HG03571 (cell line): ENCODE results near the gene EFNB2.

Source experiments
- ATAC-seq: cut with Tn5 transposase; IDR thresholded peaks from one replicate; pipeline ENCODE4 v1.9.1; 2021; ENCODE audit not compliant: unreplicated experiment

Gene EFNB2

DNA sequence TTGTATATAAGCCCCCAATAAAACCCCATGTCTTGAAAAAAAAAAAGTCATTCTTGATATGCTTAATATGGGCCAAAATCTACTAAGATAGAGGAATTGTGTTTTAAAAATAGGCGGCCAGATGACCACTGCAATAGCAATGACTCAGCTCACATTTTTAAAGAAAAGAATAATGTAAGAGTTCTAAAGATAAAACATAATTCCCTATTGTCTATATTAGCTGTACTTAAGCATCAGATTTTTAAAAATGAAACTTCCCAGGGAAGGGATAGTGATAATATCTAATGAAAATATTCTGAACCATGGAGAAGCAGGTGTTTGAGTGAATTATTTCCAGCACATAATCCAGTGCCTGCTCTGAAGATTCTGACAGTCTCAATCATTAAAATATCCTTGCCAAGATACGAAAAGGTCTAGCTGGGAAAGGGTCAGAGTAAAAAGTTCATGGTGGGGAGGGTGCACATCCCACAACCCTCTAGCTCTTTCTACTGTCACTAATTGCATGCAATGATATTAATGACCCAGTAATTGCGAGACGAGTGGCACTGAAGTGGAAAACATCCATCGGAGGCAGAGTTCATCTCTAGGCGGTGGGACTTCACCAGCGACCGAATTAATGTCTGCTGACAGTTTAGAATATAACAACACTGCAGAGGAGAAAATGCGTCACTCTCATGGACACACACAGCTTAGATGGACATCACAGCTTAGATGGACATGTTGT is 31.6 kb downstream of the EFNB2 start:
- no peak for ATAC-seq

DNA sequence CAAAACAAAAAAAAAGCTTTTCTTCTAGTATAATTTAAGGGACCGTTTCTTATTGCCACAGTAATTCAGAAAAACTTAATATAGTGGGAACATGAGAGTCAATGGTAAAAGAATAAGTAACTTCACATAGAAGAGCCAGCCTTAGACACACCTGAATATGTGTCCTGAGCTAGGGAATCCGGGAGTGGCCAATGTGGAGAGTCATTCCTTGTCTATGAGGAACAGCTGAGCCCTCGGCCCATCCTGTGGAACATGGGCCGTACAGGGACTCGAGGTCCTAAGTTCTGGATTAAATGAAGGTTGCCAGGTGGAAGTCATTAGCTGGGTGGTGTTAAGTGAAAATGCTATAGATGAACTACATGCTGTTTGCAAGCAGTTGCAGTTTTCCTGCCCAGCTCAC is 32.2 kb downstream of the EFNB2 start:
- no peak for ATAC-seq

DNA sequence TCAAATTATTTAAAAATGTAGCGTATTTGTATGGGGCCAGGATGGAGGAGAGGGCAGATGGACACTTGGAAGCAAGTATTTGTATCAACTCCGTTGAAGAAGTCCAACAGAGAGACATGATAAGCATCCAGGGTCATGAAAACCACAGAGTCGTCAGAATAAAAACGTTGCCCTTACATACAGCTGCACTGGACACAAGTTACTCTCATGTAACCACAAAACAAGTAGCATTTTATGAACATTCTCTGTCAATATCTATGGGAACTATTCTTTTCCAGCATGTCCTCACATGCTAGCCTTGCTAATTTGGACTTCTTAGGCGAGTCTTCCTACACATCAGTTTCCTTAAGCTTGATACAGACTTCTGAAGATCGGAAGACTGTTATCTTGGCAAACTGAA is 35.0 kb downstream of the EFNB2 start:
- no peak for ATAC-seq

DNA sequence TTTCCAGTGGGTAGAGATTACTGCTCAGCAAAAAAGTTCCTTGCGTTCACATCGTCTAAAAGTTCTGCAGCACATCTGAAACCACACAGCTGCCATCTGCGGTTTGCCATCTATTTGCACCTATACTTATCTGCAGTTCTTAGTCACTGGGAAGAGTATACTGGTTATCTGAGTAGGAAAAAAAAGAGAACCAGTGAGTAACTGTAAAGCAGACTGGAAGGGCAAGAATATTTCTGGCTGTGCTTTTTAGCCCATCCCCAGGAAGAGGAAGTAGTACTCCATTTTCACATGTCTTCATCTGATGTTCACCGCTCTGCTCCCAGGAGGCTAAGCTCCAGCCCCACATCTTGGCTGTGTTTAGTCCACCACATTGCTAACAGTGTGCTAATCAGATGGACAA is 35.6 kb downstream of the EFNB2 start:
- no peak for ATAC-seq

DNA sequence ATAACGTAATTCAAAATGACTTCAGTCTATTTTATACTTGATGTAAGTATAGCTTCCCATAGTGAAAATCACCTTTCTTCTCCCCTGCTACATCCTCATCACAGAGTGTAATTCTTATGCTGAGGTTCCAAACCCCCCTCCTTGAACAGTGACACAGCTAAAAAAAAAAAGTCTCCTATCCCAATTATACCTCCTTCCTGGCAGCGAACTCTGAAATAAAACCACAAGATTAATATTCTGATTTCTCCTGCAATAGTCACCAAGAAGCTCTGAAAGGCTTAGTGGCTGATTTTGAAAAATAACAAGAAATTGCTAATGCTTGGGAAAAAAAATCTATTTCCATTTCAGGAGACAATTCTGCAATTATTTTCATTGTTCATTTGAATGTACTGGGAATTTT is 36.3 kb downstream of the EFNB2 start:
- ATAC-seq: no peak

DNA sequence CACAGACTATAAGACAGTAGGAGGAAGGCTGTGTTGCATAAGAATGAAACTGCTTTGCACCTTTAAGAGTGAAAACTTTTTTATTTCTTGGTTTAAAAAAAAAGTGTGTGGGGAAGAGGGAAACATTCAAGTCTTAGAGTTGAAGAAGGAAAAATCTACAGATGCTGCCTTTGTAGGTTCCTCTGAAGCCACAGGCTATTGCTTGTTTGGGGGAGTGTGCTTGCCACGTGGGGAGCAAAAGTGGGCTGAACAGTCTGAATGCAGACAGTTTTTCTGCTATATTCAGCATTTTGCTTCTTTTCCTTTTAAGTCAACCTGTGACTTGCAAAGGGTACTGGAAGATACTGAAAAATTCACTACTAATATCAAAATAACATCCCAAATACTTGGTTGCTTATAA is 36.9 kb downstream of the EFNB2 start:
- no peak for ATAC-seq

DNA sequence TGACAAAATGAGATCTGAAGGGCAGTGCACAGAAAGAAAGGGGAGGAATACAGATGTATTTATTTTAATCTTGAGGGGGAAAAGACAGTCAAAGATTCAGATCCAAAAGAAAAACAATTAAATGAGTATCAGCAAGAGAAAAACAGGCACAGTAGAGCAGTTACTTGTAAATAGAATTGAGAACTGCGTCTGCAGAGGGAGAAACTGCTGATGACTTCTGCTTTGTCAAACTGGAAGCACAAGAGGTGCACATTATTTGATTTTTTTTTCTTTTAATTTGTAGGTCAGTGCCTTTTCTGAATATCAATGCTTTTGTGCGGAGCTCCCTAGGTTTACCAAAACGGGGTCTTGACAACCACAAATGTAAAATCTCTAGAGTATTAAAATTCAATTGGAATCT is 37.3 kb downstream of the EFNB2 start:
- ATAC-seq: no peak

DNA sequence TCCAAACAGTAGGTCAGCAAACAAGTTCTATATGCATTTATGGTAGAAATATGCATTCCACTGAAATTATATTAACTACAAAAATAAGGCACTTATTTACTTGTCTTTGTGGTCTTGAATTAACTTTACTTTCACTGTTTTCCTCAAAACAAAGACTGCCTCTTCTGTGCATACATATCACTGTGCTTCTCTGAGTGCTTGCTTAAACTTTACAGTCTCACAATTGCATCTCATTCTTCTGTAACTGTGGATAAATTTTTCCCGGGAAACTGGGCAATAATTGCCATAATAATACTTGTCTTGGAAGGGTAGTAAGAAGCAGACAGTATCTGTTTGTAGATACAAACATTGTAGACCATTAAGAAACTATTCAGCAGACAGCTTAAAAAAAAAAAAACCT is 38.4 kb downstream of the EFNB2 start:
- no peak for ATAC-seq

DNA sequence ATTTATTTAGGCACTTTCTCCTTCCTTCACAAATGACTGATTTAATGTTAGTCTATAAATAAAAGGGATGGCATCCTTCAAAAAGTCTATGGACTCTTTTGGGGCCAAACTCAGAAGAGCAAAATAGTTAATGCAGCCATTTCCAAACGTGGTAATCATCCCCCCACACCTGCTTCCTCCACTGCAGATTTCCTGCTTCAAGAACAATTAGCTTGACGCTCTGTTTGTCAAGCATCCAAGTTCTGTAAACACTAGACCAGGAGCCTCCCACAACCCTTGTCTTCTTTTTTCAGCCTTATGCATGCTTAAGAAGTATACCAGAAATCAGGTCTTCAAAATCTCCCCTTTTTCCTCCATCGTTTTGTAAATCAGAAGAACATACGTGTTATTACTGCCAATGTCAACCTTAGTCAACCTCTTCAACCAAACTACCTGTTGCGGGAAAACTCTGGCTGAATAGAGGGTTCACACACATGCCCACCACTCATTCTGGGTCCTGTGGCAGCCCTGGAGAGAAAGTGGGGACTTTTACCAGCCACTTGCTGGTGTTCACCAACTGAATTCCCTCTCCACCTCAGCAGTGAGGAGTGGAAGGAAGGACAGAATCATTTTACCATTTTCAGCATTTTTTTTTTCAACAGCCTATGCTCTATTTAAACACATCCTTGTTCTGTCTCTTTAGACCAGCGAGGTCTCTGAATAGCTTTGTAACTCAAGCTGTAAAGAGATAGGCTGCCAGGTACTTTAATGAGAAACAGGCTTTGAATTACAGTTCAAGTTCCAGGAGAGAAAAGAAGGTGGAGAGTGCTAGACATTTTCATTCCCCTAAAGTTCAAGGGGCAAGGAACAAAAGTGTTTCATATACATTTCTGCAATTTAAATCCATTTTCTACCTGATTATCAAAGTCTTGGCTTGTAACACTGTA is 39.1 kb downstream of the EFNB2 start:
- no peak for ATAC-seq

DNA sequence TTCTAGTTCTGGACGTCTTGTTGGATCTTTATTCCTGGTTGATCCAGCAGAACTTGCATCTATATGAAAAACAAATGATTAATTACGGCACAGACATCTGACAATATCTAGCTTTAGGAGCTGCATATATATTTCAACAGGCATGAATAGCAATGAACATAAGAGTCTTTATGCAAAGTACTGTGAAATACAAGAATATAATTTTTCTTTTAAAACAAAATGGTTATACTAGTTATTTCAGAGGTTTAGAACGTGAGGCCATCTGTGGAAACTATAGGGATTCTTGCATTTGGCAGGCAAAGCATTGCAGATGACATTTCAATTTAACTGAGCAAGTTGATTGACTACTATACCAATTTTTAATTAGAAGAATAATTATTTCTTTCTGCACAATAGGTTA is 40.5 kb downstream of the EFNB2 start:
- no peak for ATAC-seq

DNA sequence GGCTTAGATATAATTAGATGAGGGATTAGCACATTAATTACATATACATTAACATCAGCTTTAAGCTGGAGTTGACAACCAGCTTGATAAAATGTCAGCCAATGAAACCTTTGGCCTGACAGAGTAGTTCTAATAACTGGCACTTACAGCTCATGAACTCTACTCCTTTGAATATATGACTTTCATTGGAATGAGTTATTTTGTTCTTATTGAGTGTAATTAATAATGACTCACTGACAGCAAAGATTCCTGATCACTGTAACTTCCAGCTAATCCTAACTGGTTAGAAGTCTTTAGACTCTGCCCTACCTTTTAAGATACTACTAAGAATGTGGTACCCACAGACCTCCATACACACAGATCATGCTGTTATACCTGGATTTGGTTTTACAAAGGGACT is 41.0 kb downstream of the EFNB2 start:
- ATAC-seq: no peak

DNA sequence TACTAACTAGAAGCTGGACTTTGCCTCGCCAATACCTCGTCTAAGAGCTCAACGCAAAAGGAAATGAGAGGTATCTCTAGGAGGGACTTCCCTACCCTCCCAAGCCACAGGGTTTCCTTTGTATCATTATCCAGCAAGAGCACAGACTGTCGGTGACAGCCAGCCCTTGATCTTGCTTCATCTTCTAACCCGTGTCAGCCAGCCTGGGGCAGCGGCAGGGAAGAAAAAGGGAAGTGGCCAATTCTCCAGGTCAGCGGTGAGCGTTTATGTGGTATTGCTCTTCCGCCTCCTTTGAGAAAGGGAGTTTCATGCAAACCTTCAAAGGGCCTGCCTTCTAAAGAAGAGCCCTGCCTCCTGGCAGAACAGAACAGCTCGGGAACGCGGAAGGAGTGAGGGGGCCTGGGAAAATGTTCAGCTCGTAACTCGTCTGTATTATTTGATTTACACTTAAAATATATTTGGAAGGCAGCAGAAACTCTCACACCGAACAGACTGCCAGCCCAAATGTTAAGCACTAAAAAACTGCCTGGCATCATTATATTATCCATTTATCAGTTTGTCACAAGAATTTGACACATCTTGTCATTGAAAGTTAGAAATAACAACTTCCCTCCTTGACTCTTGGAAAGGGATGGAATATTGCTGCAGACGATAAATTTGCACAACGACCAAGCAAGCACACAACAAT is 41.8 kb downstream of the EFNB2 start:
- ATAC-seq: peak; percentile 91

DNA sequence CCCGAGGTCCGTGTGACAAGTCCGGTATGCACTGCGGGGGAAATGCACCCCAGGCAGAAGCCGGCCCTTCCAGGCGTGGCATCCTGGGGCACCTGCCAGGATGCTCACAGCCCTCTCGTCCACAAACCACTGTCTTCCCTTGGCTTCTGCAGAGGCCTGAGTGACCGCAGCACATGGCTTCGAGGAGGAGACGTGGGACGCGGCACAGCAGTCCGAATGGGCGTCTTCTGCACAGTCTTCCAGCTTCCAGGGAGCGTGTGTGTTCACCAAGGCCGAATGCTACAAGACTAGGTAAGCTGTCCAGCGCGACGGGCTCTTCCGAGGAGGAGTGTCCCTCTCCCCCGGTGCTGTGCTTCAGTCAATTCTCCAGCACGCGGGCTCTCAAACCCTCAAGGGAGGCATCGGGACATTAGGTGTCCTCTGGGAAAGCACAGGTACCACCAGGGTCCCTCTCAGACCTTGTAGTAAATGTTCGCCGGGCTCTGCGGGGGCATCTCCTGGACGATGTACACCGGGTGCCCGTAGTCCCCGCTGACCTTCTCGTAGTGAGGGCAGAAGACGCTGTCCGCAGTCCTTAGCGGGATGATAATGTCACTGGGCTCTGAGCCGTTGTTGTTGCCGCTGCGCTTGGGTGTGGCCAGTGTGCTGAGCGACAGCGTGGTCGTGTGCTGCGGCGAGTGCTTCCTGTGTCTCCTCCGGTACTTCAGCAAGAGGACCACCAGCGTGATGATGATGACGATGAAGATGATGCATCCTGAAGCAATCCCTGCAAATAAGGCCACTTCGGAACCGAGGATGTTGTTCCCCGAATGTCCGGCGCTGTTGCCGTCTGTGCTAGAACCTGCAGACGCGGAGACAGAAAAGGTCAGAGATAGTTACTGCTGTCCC is 42.6 kb downstream of the EFNB2 start:
- no peak for ATAC-seq

DNA sequence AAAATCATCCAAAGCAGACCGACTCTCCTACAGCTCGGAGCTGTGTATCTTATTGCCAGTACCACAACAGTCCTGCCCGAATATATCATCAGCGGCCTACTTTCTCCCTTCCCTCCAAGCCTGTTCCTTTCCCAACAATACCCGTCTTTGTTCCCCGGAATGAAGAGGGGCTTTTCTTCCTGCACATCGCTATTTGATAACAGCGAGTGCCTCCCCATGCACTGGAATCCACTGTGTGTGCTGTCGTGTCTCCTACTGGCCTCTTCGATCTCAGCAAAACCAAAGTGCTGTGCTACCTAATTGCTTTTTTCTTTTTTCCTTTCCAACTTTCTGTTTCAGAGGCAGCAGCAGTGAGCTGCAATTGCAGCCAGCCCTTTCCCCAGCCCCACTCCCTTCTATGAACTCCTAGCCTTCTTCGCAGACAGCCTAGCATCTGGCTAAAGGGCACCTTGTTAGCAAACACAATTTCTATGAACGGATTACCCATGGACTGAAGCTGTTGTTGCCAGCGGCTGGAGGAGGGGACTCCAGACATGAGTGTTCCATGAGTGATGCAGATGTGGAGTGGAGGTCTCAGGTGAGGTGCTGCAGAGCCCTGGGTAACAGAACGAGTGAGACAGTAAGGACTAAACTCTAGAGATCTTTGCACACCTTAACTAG is 43.4 kb downstream of the EFNB2 start:
- no peak for ATAC-seq

DNA sequence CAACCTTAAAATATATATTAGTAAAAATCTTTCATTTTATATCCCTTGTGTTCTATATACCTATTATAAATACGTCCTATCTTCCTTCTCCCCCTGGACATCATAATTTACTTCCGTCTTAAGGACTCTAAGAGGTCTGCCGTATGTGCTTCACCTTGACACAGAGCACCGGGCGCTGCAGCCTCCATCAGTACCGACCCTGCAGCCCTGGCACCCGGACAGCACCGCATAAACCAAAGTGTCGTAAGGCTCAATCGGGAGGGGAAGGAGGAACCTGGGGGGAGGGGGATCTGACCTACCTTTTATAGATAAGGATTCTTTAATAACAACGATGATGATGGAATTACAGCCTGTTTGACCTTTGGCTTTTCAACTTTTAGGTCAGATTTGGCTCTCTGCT is 44.0 kb downstream of the EFNB2 start:
- ATAC-seq: no peak

DNA sequence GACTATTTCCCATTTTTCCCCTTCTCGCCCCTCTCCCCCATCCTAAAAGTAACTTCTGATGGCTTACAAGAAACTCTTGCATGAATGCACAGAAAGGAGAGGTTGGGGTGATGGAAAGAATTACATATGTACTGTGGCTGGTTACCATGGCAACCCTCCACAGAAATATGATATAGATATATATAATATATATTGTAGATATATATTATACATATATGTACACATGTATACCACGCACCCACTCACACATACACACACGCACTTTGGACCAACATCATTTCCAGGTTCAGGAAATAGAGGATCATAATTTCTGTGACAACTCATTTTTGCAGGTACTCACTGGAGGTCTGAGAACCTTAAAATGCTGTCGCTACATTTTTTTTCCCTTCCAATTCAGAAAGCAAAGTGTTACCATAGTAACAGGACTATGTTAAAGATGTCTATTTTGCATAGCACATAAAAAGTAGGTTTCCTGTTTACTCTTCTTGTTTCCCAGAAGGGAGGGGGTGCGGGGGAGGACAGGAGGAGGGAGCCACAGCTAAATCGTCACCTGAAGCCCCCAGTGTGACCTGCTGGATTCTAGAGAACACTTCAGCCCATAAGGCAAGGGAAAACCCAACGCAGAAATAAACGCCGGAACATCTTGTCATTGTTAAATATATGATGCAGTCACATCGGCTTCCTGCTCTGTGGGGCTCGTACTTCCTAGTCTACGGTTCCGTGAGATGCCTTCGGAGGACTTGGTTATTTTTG is 44.7 kb downstream of the EFNB2 start:
- no peak for ATAC-seq

DNA sequence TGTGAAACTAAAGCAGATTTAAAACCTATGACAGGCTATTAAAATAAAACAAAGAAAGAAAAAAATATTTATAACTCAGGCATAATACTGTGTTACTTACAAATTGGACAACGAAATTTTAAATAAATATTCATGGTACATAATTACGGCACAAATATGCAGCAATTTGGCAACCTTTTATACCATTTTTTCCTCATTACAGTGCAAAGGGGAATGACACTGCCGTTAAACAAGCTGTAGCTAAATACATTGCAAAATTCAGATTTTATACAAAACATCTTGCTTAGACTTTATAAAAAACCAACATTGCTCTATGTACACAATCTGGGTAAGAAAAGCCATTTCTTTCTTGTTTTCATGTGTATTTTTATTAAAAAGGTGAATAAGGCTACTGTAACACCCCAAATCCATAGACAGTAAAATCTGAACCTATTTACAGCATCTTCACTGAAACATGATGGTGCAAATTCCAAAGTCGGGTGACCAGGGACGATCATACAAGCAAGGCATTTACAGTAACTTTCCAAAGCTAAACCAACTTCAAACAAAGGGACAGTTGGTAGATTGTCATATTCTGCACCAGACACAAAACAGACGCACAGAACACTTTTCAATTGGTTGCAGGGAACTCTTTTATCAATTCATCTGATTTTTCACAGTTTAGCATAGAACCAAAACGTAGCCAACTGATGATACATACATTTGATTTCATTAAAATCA is 45.5 kb downstream of the EFNB2 start:
- ATAC-seq: no peak

DNA sequence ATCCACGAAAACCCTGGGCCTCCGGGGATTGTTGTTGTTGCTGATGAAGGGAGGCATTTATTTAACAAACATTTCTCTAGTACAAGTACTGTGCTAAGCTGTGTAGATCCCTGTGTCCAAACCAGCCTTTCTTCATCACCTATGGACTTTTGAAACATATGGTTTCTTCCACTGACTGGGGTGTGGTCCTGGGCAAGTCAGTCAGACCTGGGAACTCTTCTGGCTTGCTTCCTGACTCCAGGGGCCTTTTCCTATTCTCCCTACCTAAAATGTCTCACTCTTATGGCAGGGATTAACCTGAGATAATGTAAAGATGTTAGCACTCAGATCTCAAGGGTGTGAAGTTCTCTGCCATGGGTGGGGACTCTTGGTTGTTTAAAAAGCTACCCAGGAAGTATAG is 46.8 kb downstream of the EFNB2 start:
- no peak for ATAC-seq

DNA sequence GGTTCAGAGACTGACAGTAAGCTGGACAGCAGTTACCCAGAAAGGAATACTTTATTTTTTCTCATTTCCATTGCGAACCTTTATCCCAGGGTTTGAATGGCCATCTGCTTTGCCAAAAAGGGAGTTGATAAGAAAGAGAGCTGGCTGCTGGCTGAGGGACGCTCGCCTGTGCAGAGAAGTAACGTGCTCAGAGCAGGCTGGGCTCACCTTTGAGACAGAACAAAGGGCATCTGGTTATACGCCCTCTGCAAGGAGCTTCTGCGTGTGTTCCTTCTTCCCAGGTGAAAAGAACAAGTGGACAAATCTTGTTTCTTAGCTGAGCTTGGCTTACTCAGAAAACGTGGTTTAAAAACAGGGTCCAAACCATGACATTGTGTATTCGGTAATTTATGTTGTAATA is 47.4 kb downstream of the EFNB2 start:
- no peak for ATAC-seq
